Neural cell (in vitro differentiated cells): ENCODE results near the gene IQCN. TPM values are rescaled to one million over a fixed set of nuclear protein-coding genes. Genes with fewer than 3 reads are reported as not detected.
A peak's percentile ranks its signal among the peaks of the same experiment; 100 is the strongest.

Experiments used
- H2AFZ ChIP-seq: fragments of 200-600, 300-800 bp; sonication (generic), shearing (Covaris generic); 2 replicates; pipeline ENCODE4 v1.6.0; 2014; ENCODE audit warnings: low read depth, mild to moderate bottlenecking, antibody characterized with exemption, low read length, moderate library complexity
- H3F3A ChIP-seq: fragments of 200-600 bp; shearing (Covaris generic); 2 replicates; pipeline ENCODE4 v1.6.1; 2016; ENCODE audit warnings: mild to moderate bottlenecking, moderate library complexity, mixed read lengths, antibody characterized with exemption, low read length; ENCODE audit not compliant: insufficient read depth, poor library complexity, severe bottlenecking
- H3K27ac ChIP-seq: fragments of 200-600, 300-800 bp; sonication (generic), shearing (Covaris generic); 2 replicates; pipeline ENCODE4 v1.5.1; 2014; ENCODE audit warnings: mild to moderate bottlenecking, low read length, moderate library complexity
- H3K27me3 ChIP-seq: fragments of 300-800, 200-600 bp; sonication (generic), shearing (Covaris generic); 2 replicates; pipeline ENCODE4 v1.6.0; 2014; ENCODE audit warnings: mild to moderate bottlenecking, low read depth, low read length, moderate library complexity; ENCODE audit not compliant: insufficient read depth
- H3K36me3 ChIP-seq: fragments of 300-800, 200-600 bp; sonication (generic), shearing (Covaris generic); 2 replicates; pipeline ENCODE4 v1.5.1; 2014; ENCODE audit warnings: mild to moderate bottlenecking, antibody characterized with exemption, low read length, moderate library complexity; ENCODE audit not compliant: insufficient read depth
- H3K4me2 ChIP-seq: fragments of 300-800, 200-600 bp; sonication (generic), shearing (Covaris generic); 2 replicates; pipeline ENCODE4 v1.6.0; 2014; ENCODE audit warnings: mild to moderate bottlenecking, low read length
- H3K4me3 ChIP-seq: fragments of 300-800, 200-600 bp; sonication (generic), shearing (Covaris generic); 2 replicates; pipeline ENCODE4 v1.5.1; 2014; ENCODE audit warnings: mild to moderate bottlenecking, low read length, moderate library complexity
- H3K79me2 ChIP-seq: fragments of 200-600 bp; shearing (Covaris generic); replicated peaks from 2 replicates; pipeline ENCODE4 v1.6.0; 2014; ENCODE audit warnings: mild to moderate bottlenecking, low read length, moderate library complexity; ENCODE audit not compliant: insufficient read depth
- H3K9ac ChIP-seq: fragments of 300-800, 200-600 bp; sonication (generic), shearing (Covaris generic); 2 replicates; pipeline ENCODE4 v1.6.1; 2016; ENCODE audit warnings: mild to moderate bottlenecking, low read length, mixed read lengths
- H3K9me2 ChIP-seq: fragments of 200-600 bp; shearing (Covaris generic); 2 replicates; pipeline ENCODE4 v1.6.1; 2016; ENCODE audit warnings: mild to moderate bottlenecking, low read length, mixed read lengths; ENCODE audit not compliant: insufficient read depth
- H3K9me3 ChIP-seq: fragments of 200-600, 300-800 bp; sonication (generic), shearing (Covaris generic); 2 replicates; pipeline ENCODE4 v1.6.1; 2016; ENCODE audit warnings: mild to moderate bottlenecking, mixed run types, low read length, moderate library complexity, mixed read lengths
- H4K20me1 ChIP-seq: fragments of 200-600 bp; shearing (Covaris generic); 2 replicates; pipeline ENCODE4 v1.6.1; 2016; ENCODE audit warnings: mild to moderate bottlenecking, mixed run types; ENCODE audit not compliant: insufficient read depth
- EP300 ChIP-seq: fragments of 450-650 bp; conservative IDR thresholded peaks from 2 replicates; pipeline ENCODE4 v1.6.1; 2014; ENCODE audit warnings: antibody characterized with exemption, mild to moderate bottlenecking, moderate library complexity; ENCODE audit not compliant: poor library complexity, severe bottlenecking
- EZH2 ChIP-seq: fragments of 200-600, 300-800 bp; shearing (Covaris generic), sonication (generic); IDR thresholded peaks from 2 replicates; pipeline ENCODE4 v1.6.1; 2014; ENCODE audit warnings: antibody characterized with exemption, low read length, borderline replicate concordance, mild to moderate bottlenecking; ENCODE audit not compliant: insufficient read depth, poor library complexity, severe bottlenecking
- MXI1 ChIP-seq: fragments of 450-650 bp; conservative IDR thresholded peaks from 2 replicates; pipeline ENCODE4 v1.6.1; 2014; ENCODE audit warnings: antibody characterized with exemption, mild to moderate bottlenecking; ENCODE audit not compliant: poor library complexity, severe bottlenecking
- POLR2AphosphoS5 ChIP-seq: IDR thresholded peaks from 2 replicates; pipeline ENCODE4 v1.6.1; 2012
- RAD21 ChIP-seq: fragments of 450-650 bp; conservative IDR thresholded peaks from 2 replicates; pipeline ENCODE4 v1.6.1; 2014; ENCODE audit warnings: antibody characterized with exemption, mild to moderate bottlenecking, moderate library complexity
- SMC3 ChIP-seq: fragments of 450-650 bp; conservative IDR thresholded peaks from 2 replicates; pipeline ENCODE4 v1.6.1; 2014; ENCODE audit warnings: antibody characterized with exemption, mild to moderate bottlenecking, moderate library complexity; ENCODE audit not compliant: poor library complexity
- TAF1 ChIP-seq: IDR thresholded peaks from 2 replicates; pipeline ENCODE4 v1.6.1; 2012; ENCODE audit warnings: low read depth
- polyA plus RNA-seq: library from polyadenylated mRNA; depleted of rRNA; stranded (reverse); fragments of >200 nt; gene quantifications from 2 replicates; pipeline ENCODE4 v1.2.3, GENCODE V29; 2014
- TF ChIP-seq, protein P1 (sequence below): IDR thresholded peaks from 2 replicates; pipeline ENCODE4 v1.6.1; 2012; ENCODE audit warnings: borderline replicate concordance
- TF ChIP-seq, protein P2 (sequence below): fragments of 450-650 bp; IDR thresholded peaks from 2 replicates; pipeline ENCODE4 v1.5.1; 2014; ENCODE audit warnings: antibody characterized with exemption, mild to moderate bottlenecking, moderate library complexity; ENCODE audit not compliant: poor library complexity, severe bottlenecking

Gene IQCN
- polyA plus RNA-seq, 1 donor from 2014 or later = 2.5 TPM

DNA sequence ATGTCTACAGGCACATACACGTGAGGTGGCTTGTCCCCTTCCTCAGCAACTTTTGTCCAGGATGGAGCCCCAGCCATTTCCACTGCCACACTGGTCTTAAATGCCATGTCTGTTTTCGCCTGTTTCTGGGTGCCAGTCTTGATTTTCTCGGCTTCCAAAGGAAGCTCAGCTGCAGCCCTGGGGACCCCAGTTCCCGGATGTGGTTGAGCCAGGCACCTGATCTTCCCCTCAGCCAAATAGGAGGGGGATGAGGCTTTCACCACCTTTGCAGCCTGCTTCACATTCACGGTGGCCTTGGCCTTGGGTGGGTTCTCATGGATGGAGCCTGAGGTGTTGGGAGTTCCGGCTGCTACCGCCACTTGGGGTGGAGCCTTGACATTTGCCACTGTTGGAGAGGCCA, 8.7 kb downstream of the IQCN start:
- Histone ChIP-seq H3K27me3 (no peaks in the 10 kb centered on the region), H3K36me3 (no peaks in the 10 kb centered on the region), H4K20me1 (no peaks in the 10 kb centered on the region), H3K79me2 (no peaks in the 10 kb centered on the region), H3K9me3 (no peaks in the 10 kb centered on the region), H3K4me3 (no peak overlapping the region), H3K9me2 (no peaks in the 10 kb centered on the region), H3K27ac (no peak overlapping the region), H3K9ac (no peak overlapping the region), H2AFZ (no peak overlapping the region), H3K4me2 (no peak overlapping the region), H3F3A (no peaks in the 10 kb centered on the region)
- TF ChIP-seq EP300 (no peak), RAD21 (no peak), EZH2 (no peak), MXI1 (no peak), POLR2AphosphoS5 (no peak), TAF1 (no peak)
- TF ChIP-seq, protein P1, sequence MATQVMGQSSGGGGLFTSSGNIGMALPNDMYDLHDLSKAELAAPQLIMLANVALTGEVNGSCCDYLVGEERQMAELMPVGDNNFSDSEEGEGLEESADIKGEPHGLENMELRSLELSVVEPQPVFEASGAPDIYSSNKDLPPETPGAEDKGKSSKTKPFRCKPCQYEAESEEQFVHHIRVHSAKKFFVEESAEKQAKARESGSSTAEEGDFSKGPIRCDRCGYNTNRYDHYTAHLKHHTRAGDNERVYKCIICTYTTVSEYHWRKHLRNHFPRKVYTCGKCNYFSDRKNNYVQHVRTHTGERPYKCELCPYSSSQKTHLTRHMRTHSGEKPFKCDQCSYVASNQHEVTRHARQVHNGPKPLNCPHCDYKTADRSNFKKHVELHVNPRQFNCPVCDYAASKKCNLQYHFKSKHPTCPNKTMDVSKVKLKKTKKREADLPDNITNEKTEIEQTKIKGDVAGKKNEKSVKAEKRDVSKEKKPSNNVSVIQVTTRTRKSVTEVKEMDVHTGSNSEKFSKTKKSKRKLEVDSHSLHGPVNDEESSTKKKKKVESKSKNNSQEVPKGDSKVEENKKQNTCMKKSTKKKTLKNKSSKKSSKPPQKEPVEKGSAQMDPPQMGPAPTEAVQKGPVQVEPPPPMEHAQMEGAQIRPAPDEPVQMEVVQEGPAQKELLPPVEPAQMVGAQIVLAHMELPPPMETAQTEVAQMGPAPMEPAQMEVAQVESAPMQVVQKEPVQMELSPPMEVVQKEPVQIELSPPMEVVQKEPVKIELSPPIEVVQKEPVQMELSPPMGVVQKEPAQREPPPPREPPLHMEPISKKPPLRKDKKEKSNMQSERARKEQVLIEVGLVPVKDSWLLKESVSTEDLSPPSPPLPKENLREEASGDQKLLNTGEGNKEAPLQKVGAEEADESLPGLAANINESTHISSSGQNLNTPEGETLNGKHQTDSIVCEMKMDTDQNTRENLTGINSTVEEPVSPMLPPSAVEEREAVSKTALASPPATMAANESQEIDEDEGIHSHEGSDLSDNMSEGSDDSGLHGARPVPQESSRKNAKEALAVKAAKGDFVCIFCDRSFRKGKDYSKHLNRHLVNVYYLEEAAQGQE = no peak

DNA sequence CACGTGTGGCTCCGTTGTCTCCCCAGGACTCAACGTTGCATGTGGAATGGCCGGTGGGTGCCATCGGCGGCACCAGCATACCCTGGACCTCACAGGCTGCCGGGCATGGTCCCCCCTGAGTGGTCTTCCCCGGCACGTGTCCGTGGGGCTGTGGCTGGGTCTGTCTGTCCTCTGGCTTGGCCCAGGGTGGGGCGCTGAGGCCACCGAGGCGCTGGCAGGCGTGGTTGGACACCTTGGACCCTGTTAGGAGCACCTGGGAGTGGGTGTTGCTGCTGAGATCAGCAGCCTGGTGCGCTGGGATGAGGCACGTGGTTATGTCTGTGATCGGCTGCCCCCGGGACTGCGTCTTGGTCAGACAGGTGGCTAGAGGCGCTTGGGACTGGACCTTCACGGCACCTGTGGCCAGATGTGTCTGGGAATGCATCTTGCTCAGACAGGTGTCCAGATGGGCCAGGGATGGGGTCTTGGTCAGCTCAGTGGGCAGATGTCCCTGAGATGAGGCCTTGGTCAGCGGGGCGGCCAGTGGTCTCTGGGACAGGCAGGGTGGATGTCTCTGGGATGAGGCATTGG, 9.2 kb downstream of the IQCN start:
- no peaks in the 10 kb centered on the region for H4K20me1 ChIP-seq
- H3K27ac ChIP-seq = no peak overlapping the region
- H3K79me2 ChIP-seq = no peaks in the 10 kb centered on the region
- no peak overlapping the region for H3K4me2 ChIP-seq
- H3K27me3 ChIP-seq = no peaks in the 10 kb centered on the region
- TF ChIP-seq POLR2AphosphoS5 (peak; percentile 9), MXI1 (no peak), RAD21 (no peak)
- TF ChIP-seq, protein P2, sequence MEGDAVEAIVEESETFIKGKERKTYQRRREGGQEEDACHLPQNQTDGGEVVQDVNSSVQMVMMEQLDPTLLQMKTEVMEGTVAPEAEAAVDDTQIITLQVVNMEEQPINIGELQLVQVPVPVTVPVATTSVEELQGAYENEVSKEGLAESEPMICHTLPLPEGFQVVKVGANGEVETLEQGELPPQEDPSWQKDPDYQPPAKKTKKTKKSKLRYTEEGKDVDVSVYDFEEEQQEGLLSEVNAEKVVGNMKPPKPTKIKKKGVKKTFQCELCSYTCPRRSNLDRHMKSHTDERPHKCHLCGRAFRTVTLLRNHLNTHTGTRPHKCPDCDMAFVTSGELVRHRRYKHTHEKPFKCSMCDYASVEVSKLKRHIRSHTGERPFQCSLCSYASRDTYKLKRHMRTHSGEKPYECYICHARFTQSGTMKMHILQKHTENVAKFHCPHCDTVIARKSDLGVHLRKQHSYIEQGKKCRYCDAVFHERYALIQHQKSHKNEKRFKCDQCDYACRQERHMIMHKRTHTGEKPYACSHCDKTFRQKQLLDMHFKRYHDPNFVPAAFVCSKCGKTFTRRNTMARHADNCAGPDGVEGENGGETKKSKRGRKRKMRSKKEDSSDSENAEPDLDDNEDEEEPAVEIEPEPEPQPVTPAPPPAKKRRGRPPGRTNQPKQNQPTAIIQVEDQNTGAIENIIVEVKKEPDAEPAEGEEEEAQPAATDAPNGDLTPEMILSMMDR = no peak
- H3K36me3 ChIP-seq = no peaks in the 10 kb centered on the region
- H3K9me3 ChIP-seq = no peaks in the 10 kb centered on the region
- H3K9me2 ChIP-seq = no peaks in the 10 kb centered on the region
- H3K4me3 ChIP-seq = no peak overlapping the region
- H3F3A ChIP-seq = no peaks in the 10 kb centered on the region
- H3K9ac ChIP-seq = no peak overlapping the region
- H2AFZ ChIP-seq = no peak overlapping the region

DNA sequence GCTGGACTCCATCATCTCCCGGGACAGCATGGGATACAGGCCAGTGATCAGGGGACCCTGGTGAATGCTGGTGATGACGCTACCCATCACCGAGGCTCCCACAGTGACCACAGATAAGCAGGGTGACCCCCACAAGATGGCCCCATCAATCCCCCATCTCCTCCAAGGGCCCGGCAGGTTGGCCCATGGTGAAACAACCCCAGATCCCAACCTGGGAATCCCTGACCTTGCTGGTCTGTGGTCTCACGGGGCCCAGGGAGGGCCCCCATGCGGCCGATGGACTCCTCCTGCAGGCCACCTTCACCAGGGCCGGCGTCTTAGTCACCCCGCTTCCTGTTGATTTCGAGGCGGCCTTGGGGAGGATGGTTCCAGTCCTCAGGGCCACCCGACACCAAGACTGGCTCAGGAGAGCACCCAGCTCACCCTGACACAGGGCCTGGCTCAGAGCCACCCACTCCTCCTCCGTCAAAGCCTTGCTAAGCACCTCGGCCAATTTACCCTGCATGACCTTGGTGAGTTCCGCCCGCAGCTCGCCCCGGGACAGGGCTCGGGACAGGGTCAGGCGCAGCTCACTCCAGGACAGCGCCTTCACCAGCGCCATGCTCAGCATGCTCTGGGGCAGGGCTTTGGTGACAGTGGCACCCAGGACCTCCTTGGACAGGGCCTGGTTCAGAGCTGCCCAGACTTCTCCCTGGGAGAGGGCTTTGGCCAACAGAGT, 10.0 kb downstream of the IQCN start:
- Histone ChIP-seq H3K27ac (no peak overlapping the region), H3K27me3 (no peaks in the 10 kb centered on the region), H3K9me2 (no peaks in the 10 kb centered on the region), H3K9ac (no peak overlapping the region), H3K79me2 (no peaks in the 10 kb centered on the region), H4K20me1 (no peaks in the 10 kb centered on the region), H3F3A (no peaks in the 10 kb centered on the region), H3K9me3 (no peaks in the 10 kb centered on the region), H3K36me3 (no peaks in the 10 kb centered on the region), H2AFZ (no peak overlapping the region), H3K4me3 (no peak overlapping the region), H3K4me2 (no peak overlapping the region)
- TF ChIP-seq MXI1 (no peak), POLR2AphosphoS5 (no peak), EP300 (no peak), SMC3 (no peak), RAD21 (no peak), EZH2 (no peak), TAF1 (no peak)
- TF ChIP-seq, protein P1 = no peak
- TF ChIP-seq, protein P2 = no peak
